ENCODE measurements around the gene KHK. TPM values are rescaled to one million over a fixed set of nuclear protein-coding genes. Genes with fewer than 3 reads are reported as not detected.

KHK gene
- total RNA-seq, 1 experiment from 2014 or later: 9.3 TPM

DNA sequence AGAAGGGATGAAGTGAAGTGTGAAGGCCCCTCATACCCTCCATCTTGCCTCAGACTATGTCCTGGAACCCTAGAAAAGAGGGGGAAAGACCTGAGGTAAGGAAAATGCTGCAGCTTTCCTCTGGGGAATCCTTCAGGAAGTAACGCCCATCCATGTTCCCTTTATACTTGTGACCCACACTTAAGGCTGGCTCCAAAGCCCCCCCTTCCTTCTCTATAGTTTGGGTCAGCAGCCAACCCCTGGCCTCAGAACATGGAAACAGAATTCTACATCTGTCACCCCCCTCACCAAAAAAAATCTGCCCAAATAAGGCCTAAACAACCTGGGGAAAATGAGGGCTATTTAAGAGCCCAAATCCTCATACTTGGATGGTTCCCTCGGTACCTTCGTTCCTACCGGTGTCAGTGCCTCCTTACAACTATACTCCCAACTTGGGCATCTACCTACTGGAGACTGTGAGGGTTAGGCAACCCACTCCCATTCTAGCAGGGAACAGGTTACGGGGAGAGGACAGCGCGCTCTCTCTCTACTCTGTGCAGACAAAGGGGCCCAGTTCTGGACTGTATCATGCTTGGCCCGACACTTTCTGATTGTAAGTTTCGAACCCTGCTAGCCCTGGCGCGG lies 15.8 kb upstream of the KHK start:
- no peaks in the 10 kb centered on the region for H3K27me3 ChIP-seq (replicated peaks; ENCODE audit: control insufficient read depth, insufficient read depth, low read length)
- CTCF ChIA-PET: interaction anchor here (0.6 to 2.4 kb wide), 8 partner anchors 11 to 1224 kb away, joined by 3 to 19 read pairs (median 4); partner anchors contain the start of genes AGBL5 and KHK
- TSS peak; percentile 66 for BruUV-seq (replicated peaks)
- Mint-ChIP-seq H3K27ac (ENCODE audit: unreplicated experiment) (peak overlapping the region; percentile 92), H3K27me3 (ENCODE audit: insufficient read depth, unreplicated experiment) (peaks cover 7% of the 10 kb centered on the region), H3K36me3 (ENCODE audit: insufficient read depth, unreplicated experiment) (peaks cover 51% of the 10 kb centered on the region), H3K4me3 (ENCODE audit: unreplicated experiment) (peak overlapping the region; percentile 95), H3K9me3 (ENCODE audit: unreplicated experiment) (no peaks in the 10 kb centered on the region), H3K4me1 (ENCODE audit: low read depth, unreplicated experiment) (peaks cover 9% of the 10 kb centered on the region)
- POLR2A ChIA-PET: interaction anchor here (0.6 to 1.7 kb wide), 9 partner anchors 8 to 252 kb away, joined by 3 to 27 read pairs (median 5); partner anchors contain the start of genes AGBL5, ATRAID, KHK and SLC5A6
- intact Hi-C loops (cut with micrococcal nuclease; ENCODE audit: unreplicated experiment): loop anchor here (1.0 kb wide), 3 partner anchors 11 to 19 kb away; partner anchors contain the start of genes AGBL5 and KHK
- no peaks in the 10 kb centered on the region for H3K36me3 ChIP-seq (ENCODE audit: control insufficient read depth, insufficient read depth, low read length)
- TF ChIP-seq, protein P1, sequence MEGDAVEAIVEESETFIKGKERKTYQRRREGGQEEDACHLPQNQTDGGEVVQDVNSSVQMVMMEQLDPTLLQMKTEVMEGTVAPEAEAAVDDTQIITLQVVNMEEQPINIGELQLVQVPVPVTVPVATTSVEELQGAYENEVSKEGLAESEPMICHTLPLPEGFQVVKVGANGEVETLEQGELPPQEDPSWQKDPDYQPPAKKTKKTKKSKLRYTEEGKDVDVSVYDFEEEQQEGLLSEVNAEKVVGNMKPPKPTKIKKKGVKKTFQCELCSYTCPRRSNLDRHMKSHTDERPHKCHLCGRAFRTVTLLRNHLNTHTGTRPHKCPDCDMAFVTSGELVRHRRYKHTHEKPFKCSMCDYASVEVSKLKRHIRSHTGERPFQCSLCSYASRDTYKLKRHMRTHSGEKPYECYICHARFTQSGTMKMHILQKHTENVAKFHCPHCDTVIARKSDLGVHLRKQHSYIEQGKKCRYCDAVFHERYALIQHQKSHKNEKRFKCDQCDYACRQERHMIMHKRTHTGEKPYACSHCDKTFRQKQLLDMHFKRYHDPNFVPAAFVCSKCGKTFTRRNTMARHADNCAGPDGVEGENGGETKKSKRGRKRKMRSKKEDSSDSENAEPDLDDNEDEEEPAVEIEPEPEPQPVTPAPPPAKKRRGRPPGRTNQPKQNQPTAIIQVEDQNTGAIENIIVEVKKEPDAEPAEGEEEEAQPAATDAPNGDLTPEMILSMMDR (IDR thresholded peaks at IDR 0.05; ENCODE audit: insufficient read depth in 1 of 2, low read depth in 1 of 2, low read length in 1 of 2, severe bottlenecking in 1 of 2, unreplicated experiment in 1 of 2): no peak
- peak overlapping the region; percentile 90 for H3K4me3 ChIP-seq (ENCODE audit: low read depth, low read length)
- H3K4me1 ChIP-seq: no peaks in the 10 kb centered on the region
- no peaks in the 10 kb centered on the region for H3K9me3 ChIP-seq
- no peak for DNase-seq

DNA sequence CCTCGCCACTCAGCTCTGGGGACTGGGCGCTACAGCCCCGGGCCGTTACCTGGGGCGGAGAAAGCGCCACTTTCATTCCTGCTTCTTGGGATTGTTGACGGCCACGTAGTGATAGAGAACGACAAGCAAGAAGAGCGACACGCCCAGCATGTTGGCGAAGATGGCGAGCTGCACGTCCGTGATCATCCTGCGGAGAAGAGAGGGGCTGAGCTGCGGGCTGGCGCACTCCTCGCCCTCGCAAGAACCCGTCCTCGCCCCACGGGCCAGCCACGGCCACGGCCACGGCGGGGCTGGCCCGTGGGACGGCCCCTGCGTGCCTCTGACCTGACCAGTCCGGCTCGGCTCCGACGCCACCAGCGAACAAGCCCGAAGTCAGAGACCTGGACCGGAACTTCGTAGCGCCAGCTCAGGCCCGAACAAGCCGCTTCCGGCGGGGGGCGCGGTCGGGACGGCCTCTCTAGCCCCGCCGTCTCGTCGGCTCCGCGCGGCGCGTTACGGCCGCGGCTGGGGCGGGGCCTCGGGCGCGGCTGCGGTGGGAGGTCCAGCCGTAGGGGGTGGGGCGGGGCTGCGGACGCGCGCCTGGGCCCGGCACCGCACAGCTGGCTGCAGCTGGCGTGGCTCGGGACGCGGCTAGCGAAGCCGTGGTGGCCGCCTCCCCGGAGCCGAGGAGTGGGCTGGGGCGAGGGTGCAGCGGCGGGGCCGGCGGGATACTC lies 15.1 kb upstream of the KHK start, which contains the start of gene OST4:
Gene OST4 (minus strand): TSS at position 378 of the 713 bp plus-strand sequence.
- no TSS peak for BruUV-seq (replicated peaks)
- CTCF ChIA-PET: interaction anchor here (0.6 to 2.4 kb wide), 8 partner anchors 10 to 1225 kb away, joined by 3 to 19 read pairs (median 4); partner anchors contain the start of genes AGBL5 and KHK
- POLR2A ChIA-PET: interaction anchor here (0.6 to 1.7 kb wide), 9 partner anchors 9 to 252 kb away, joined by 3 to 27 read pairs (median 5); partner anchors contain the start of genes AGBL5, ATRAID, KHK and SLC5A6

More for the DNA sequence above, 15.1 kb upstream of the KHK start, which contains the start of gene OST4:
- Histone ChIP-seq H3K36me3 (ENCODE audit: control insufficient read depth, insufficient read depth, low read length) (no peaks in the 10 kb centered on the region), H3K27me3 (replicated peaks; ENCODE audit: control insufficient read depth, insufficient read depth, low read length) (no peaks in the 10 kb centered on the region), H3K4me1 (no peaks in the 10 kb centered on the region), H3K9me3 (no peaks in the 10 kb centered on the region), H3K4me3 (ENCODE audit: low read depth, low read length) (peak within 1 kb of the TSS; percentile 90)
- Mint-ChIP-seq H3K27me3 (ENCODE audit: insufficient read depth, unreplicated experiment) (peaks cover 10% of the 10 kb centered on the region), H3K27ac (ENCODE audit: unreplicated experiment) (peak within 1 kb of the TSS; percentile 92), H3K36me3 (ENCODE audit: insufficient read depth, unreplicated experiment) (peaks cover 45% of the 10 kb centered on the region), H3K4me3 (ENCODE audit: unreplicated experiment) (peak within 1 kb of the TSS; percentile 95), H3K9me3 (ENCODE audit: unreplicated experiment) (no peaks in the 10 kb centered on the region), H3K4me1 (ENCODE audit: low read depth, unreplicated experiment) (peaks cover 9% of the 10 kb centered on the region)
- intact Hi-C loops (cut with micrococcal nuclease; ENCODE audit: unreplicated experiment): loop anchor here (1.0 kb wide), 3 partner anchors 10 to 20 kb away; partner anchors contain the start of genes AGBL5 and KHK
- peak; percentile 91 to 97 for DNase-seq
- TF ChIP-seq, protein P1 (IDR thresholded peaks at IDR 0.05; ENCODE audit: insufficient read depth in 1 of 2, low read depth in 1 of 2, low read length in 1 of 2, severe bottlenecking in 1 of 2, unreplicated experiment in 1 of 2): no peak
